ENCODE data around the gene DIS3L2. TPM values are rescaled to one million over a fixed set of nuclear protein-coding genes. Genes with fewer than 3 reads are reported as not detected.
A peak's percentile ranks its signal among the peaks of the same experiment; 100 is the strongest.
"Not testable (repeated sequence)": the region's sequence is repeated elsewhere in the genome, so short reads cannot be mapped to it uniquely, and the experiment has no call there.

Gene DIS3L2
- total RNA-seq, 1 donor from 2014 or later: 77.2 TPM

- DNase-seq (ENCODE audit: low spot score): no peak
Measured at GRCh38 chr2:232174662-232175061, 213.1 kb downstream of the DIS3L2 start.

- not testable (repeated sequence) for DNase-seq (ENCODE audit: low spot score)
Measured at GRCh38 chr2:232176587-232176986, 215.1 kb downstream of the DIS3L2 start.

GRCh38 chr2:232183279-232183678, 221.8 kb downstream of the DIS3L2 start:
- no peak for DNase-seq (ENCODE audit: low spot score)

DNA sequence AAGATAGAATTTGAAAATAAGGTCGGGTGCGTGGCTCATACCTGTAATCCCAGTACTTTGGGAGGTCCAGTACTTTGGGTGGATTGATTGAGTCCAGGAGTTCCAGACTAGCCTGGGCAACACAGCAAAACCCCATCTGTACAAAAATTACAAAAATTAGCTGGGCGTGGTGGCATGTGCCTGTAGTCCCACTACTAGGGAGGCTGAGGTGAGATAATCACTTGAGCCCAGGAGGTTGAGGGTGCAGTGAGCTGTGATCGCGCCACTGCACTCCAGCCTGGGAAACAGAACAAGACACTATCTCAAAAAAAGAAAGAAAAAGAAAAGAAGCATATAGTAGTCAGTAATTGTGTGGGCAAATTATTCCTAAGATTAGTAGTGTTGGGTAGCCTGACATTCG, 222.8 kb downstream of the DIS3L2 start:
- no peak for DNase-seq (ENCODE audit: low spot score)

DNA sequence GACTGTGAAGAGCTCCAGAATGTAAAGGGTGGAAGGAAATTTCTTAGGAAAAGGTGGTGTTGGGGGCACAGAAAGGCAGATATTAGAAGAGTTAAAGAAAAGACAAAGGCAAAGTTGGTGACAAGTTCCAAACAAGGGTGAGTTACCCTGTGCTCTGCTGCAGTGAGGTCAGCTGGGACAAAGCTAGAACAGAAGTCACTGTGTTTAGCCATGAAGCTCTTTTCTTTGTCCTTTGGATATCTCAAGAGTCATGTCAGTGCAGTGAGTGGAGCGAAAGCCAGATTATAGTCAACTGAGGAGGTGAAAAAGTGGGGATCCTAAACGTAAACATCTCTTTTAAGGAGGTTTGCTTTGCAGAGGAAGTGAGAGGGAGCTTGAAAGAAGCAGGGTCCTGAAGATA, 229.3 kb downstream of the DIS3L2 start:
- no peak for DNase-seq (ENCODE audit: low spot score)

GRCh38 chr2:232195487-232195886, 234.0 kb downstream of the DIS3L2 start:
- DNase-seq (ENCODE audit: low spot score): no peak

GRCh38 chr2:232196802-232197201, 235.3 kb downstream of the DIS3L2 start:
- no peak for DNase-seq (ENCODE audit: low spot score)

- DNase-seq (ENCODE audit: low spot score): no peak
Measured at GRCh38 chr2:232200195-232200594, 238.7 kb downstream of the DIS3L2 start.

DNA sequence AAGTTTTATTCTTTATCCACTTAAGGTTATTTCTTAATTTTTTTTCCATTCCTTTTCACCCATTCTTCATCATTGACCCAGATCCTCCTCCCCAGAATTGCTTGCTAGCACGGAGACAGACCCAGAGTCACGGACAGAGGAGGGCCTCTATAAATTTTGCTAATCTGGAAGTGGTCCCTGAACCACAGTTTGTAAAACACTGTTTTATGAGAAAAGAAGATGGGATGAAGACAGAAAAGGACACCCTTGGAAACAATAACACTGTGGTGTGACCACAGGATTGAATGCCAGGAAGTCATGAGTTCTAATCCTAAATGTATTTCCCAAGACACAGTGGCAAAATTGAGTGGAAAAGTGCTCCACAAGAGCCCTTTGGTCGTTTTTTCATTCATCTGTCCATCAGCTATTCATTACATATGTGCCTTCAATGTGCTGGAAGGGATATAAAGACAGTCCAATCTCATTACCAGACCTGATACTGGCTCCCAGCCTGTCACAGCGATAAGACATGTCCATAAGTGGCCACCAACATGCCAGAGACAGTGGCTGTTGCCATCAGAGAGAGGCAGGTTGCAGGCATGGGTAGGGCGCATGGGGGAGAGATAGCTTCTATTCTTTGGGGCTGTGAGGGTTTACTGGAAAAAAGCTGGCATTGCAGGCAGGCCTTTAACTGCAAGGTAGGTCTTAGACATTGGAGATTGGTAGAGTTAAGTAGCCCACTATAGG, 241.8 kb downstream of the DIS3L2 start:
- DNase-seq (ENCODE audit: low spot score): no peak

DNA sequence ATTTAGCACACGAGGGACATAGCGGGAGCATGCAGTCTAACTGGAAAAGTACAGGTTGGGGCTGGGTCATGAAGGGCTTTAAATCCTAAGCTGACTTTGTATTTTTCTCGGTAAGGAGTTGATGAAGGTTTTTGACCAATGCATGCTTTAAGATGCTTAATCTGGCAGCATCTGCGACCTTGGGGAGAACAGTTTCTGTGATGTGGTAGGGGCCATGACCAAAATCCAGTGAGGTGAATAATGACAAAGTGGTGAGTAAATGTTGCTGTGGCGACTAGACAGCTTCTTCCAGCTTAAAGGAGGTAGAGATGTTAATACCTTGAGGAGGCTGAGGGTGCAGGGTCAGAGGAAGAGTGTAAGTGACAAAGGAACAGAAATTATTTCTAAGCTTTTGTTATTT, 242.4 kb downstream of the DIS3L2 start:
- DNase-seq (ENCODE audit: low spot score): no peak

DNA sequence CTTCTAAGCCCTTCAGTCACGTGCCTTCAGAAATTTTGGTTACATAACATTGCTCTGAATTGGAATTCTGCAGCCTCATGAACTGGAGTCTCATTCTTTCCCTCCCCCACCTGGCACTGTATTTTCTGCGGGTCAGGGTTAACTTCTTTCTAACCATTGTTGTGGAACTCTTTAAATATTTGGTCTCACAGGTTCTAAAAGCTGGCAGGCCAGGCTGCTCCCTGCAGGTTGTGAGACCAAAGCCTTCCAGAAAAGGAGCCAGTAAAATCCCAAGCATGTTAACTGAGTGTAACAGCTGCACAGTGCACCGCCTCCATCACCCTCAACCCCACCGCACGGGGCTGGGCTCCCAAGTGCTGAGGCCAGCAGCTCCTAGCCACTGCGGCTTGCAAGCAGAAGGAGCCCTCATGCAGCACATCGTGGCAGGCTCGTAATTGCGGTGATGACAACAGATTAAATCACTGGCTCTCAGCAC, 243.0 kb downstream of the DIS3L2 start:
- no peak for DNase-seq (ENCODE audit: low spot score)

DNA sequence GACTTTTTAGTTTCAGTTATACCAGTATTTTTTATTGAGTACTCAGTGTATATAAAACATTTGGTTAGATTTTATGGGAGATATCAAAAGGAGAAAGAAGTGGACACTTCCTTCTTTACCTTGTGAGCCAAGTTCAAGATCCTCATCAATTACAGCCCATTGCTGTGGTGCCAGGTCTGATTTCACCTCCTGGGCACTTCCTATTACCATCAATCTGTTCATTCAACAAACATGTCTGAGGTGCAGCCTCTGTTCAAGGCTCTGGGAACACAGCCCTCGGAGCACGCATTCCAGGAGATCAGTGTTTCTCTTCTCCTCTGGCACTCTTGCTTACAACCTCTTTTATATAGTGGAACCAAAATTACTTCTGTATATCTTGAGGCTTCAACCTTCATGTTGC, 245.7 kb downstream of the DIS3L2 start:
- no peak for DNase-seq (ENCODE audit: low spot score)

DNA sequence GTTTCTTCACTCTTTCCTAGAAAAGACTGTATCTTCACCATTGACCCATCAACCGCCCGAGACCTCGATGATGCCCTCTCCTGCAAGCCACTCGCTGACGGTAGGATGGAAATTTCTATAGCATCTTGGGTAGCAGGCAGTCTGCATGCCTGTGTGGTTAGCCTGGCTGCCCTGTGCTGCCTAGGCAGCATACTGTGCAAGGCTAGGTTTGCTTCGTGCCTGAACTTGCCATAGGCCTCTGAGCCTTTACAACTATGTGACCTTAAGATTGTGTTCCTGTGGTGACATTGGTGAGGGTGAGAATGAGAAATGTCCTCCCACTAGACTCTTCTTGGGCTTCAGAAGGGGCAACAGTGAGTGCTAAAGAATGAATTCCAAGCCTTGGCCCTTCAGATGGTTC, 248.8 kb downstream of the DIS3L2 start:
- DNase-seq (ENCODE audit: low spot score): no peak

DNA sequence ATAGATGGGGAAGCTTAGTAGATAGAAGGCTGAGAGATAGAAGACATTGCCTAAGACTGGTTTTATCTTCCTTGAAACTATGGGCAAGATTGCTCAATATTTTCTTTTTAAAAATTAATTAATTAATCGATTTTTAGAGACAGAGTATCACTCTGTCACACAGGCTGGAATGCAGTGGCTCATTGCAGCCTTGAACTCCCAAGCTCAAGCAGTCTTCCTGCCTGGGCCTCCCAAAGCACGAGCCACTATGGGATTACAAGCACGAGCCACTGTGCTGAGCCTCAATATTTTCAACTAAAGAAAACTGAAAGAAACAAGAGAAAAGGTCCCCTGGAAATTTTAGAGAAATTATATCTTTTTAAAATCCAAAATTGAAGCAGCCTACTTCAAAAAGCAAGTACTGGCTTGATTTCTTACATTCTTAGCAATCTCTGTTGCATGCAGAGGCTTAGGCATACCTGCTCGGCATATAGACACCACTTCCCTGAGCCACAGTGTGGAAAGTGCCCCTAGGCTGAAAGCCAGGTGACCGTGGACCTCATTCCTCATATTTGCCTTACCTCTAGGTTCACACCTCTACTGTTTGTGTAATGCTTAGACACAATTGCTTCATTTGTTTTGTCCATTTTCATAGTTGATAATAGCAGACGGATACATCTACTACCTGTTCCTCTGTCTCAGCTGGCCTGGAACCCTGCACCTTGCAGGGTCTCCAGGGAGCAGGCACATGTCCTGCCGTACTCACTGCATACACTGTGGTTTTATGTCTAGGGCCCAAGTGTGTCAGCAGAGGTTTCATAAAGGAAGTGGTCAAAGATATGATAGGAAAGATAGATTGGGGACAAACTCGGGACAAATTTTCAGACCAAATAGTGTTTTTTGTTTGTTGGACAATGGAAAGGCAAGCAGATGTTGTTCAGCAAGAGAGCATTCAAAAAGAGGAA, 250.5 kb downstream of the DIS3L2 start:
- peak; percentile 62 for DNase-seq (ENCODE audit: low spot score)

- DNase-seq (ENCODE audit: low spot score): no peak
Measured at GRCh38 chr2:232213176-232213575, 251.7 kb downstream of the DIS3L2 start.

DNA sequence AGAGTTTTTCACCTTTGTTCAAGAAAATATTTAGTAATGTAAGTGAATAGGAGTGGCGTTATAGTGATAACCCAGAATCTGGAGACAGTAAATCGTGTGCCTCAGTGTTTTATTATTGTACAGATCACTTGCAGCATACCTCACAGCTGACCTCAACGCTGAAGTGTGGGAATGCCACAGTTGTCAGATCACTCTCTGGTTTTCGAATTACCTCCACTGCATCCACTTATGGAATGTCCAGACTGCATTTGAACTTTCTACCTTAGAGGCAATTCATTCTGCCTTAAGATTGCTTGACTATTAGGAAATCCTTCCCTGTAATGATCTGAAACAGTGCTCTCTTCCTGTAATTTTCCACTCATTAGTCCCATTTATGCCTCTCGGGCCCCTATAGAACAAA, 252.5 kb downstream of the DIS3L2 start:
- DNase-seq (ENCODE audit: low spot score): no peak

DNA sequence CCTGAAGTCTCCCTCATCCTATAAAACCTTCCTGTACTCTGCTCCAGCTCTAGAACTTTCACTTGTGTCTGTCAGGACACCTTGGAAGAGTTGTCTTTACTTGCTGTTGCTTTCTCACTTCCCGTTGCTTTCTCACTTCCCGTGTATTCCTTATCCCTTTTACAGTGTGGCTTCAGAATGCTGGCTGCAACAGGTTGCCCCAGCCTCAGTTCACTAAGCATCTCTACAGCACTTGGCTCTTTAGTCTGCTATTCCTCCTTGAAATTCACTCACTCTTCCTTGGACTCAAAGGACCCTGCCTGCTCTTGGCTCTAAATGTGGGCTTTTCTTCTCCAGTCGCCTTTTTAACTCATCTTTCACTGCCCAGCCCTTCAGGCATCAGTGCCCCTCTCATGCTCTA, 254.5 kb downstream of the DIS3L2 start:
- DNase-seq (ENCODE audit: low spot score): no peak

GRCh38 chr2:232218778-232219495, 257.4 kb downstream of the DIS3L2 start:
- no peak for DNase-seq (ENCODE audit: low spot score)

DNA sequence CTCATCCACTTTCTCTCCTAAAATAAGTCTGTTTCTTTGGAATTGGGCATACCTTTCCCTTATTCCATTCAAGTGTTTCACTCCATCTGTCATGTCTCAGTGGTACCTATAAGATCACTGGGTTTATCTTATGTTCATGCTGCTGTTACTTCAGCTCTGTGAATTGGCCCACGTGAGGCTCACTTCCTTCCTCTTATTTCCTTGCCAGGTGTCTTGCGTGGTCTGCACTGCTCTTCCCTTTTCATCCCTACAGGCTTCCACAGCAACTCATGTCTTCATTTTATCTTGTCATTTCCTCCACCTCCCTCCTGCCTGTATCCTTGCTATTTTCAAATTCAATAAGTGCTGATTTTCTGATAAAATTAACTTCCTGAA, 258.0 kb downstream of the DIS3L2 start:
- DNase-seq (ENCODE audit: low spot score): no peak

DNA sequence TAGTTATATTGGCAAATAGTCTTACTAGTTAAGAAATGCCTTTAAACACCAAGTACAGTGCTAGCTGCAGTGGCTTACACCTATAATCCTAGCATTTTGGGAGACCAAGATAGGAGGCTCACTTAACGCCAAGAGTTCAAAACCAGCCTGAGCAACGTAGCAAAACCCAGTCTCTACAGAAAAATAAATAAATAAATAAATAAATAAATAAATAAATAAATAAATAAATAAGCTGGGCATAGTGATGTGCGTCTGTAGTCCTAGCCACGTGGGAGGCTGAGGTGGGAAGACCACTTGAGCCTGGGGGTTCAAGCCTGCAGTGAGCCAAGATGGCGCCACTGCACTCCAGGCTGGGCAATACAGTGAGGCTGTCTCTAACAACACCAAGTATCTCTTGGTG, 258.4 kb downstream of the DIS3L2 start:
- DNase-seq (ENCODE audit: low spot score): no peak

DNA sequence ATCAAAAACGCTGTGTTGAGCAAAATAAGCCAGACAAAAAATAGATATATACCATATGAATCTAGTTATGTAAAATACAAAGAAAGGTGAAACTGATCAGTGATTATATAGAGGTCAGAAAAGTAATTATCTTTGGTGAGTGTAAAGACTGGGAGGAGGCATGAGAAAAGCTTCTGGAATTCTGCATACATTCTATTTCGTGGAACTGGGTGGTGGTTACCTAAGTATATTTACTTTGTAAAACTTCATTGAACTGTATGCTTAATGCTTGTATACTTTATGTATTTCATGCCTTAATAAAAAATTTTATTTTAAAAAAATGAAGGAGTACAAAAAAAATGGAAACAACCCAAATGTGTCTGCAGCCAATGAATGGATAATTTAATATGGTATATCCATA, 263.9 kb downstream of the DIS3L2 start:
- no peak for DNase-seq (ENCODE audit: low spot score)

DNA sequence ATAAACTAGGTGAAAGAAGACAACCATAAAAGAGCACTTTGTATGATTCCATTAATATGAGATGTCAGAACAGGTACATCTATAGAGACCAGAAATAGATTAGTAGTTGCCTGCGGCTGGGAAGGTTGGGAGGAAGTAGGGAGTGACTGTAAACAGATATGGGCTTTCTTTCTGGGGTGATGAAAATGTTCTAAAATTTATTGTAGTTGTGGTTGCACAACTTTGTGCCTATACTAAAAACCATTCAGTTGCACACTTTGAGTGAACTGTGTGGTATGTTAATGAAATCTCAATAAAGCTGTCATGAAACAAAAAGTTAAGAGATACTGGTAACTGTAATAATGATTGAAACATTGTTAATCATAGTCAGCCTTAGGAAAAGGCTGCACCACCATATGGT, 264.4 kb downstream of the DIS3L2 start:
- no peak for DNase-seq (ENCODE audit: low spot score)
